SU-DHL-6 (cell line): Measurements from ENCODE around the gene PPIF.

Experiments used
- CTCF ChIP-seq: fragments of 200-600 bp; sonication (generic); IDR thresholded peaks from one replicate; pipeline ENCODE4 v1.5.1; 2017; ENCODE audit warnings: antibody characterized with exemption, mild to moderate bottlenecking, low read length, moderate library complexity; ENCODE audit not compliant: insufficient read depth, poor library complexity, severe bottlenecking
- EZH2phosphoT487 ChIP-seq: fragments of 200-600 bp; sonication (generic), shearing (Covaris generic); conservative IDR thresholded peaks from 2 replicates; pipeline ENCODE4 v1.6.1; 2018; ENCODE audit warnings: mild to moderate bottlenecking, antibody characterized with exemption, low read length, moderate library complexity, mixed read lengths

GRCh38 chr10:79397051-79397450, 49.8 kb downstream of the PPIF start:
- no peak for TF ChIP-seq CTCF
- no peak for TF ChIP-seq EZH2phosphoT487
